Upper lobe of left lung (tissue), 4 donors: ENCODE measurements around the gene KRTAP4-9.

Experiments
- CTCF ChIP-seq, 6 experiments: fragments of 450-650 bp in 4 of 6; fragments of 200-600 bp in 2 of 6; sonication (generic) in 2 of 6; IDR thresholded peaks; one replicate each; pipeline ENCODE4 v1.5.1; 2016 to 2019; ENCODE audit warnings: antibody characterized with exemption in 6 of 6
- POLR2A ChIP-seq, 4 donors: fragments of 450-650 bp; IDR thresholded peaks; one replicate each; pipeline ENCODE4 v1.5.1; 2016 to 2017; ENCODE audit warnings: antibody characterized with exemption in 4 of 4, mild to moderate bottlenecking in 2 of 4
- POLR2AphosphoS5 ChIP-seq, 2 donors: sonication (generic); formaldehyde crosslinking; IDR thresholded peaks; one replicate each; pipeline ENCODE4 v1.5.1; 2017; ENCODE audit warnings: antibody characterized with exemption in 2 of 2

- TF ChIP-seq CTCF (IDR thresholded peaks at IDR 0.05) (no peak), POLR2A (IDR thresholded peaks at IDR 0.05) (no peak), POLR2AphosphoS5 (IDR thresholded peaks at IDR 0.05) (no peak)
Measured at GRCh38 chr17:41063449-41063848, 41.7 kb upstream of the KRTAP4-9 start.
